K562 (cell line): ENCODE results near the gene ELOVL1. TPM values are rescaled to one million over a fixed set of nuclear protein-coding genes. Genes with fewer than 3 reads are reported as not detected.
A peak's percentile ranks its signal among the peaks of the same experiment; 100 is the strongest.

ENCODE experiments used
- FIP1L1 ChIP-seq: fragments of 200-400 bp; formaldehyde crosslinking; IDR thresholded peaks from 2 replicates; pipeline ENCODE4 v1.6.1; 2018; ENCODE audit warnings: mild to moderate bottlenecking, low read depth, low read length; ENCODE audit not compliant: poor library complexity, severe bottlenecking
- GABPB2 ChIP-seq: fragments of 250-450 bp; sonication (Bioruptor Pico); conservative IDR thresholded peaks from 2 replicates; pipeline ENCODE4 v1.5.1; 2021; ENCODE audit warnings: mild to moderate bottlenecking
- GMEB1 ChIP-seq: fragments of 250-450 bp; sonication (Bioruptor Pico); IDR thresholded peaks from 2 replicates; pipeline ENCODE4 v1.4.0; 2020; ENCODE audit warnings: mild to moderate bottlenecking
- NR4A1 ChIP-seq, 2 experiments: fragments of 250-450 bp in 1 of 2; fragments of 450-650 bp in 1 of 2; sonication (Bioruptor Pico) in 1 of 2; IDR thresholded peaks; 2 replicates each; pipeline versions ENCODE4 v1.4.0 to v1.6.1; 2016 to 2020; ENCODE audit warnings: mild to moderate bottlenecking in 2 of 2, missing compliant biosample characterization in 1 of 2, missing genetic modification characterization in 1 of 2, moderate library complexity in 1 of 2
- POLR2AphosphoS2 ChIP-seq: IDR thresholded peaks from 2 replicates; pipeline ENCODE4 v1.6.1; 2012; ENCODE audit warnings: low read length, improper control_type of control experiment
- PURB ChIP-seq: sonication (generic); formaldehyde crosslinking; IDR thresholded peaks from 2 replicates; pipeline ENCODE4 v1.9.0; 2021; ENCODE audit warnings: low read depth, mild to moderate bottlenecking, missing genetic modification reagents
- RBM39 ChIP-seq: fragments of 200-400 bp; formaldehyde crosslinking; optimal IDR thresholded peaks from 2 replicates; pipeline ENCODE3; 2018; ENCODE audit warnings: low read depth, low read length
- SIN3A ChIP-seq, 2 experiments: fragments of 150-350 bp in 1 of 2; IDR thresholded peaks; 2 replicates each; pipeline ENCODE4 v1.6.1; 2011 to 2016; ENCODE audit warnings: borderline replicate concordance in 2 of 2, low read depth in 2 of 2, low read length in 2 of 2, mild to moderate bottlenecking in 2 of 2, moderate library complexity in 2 of 2; ENCODE audit not compliant: control insufficient read depth in 1 of 2
- STAT6 ChIP-seq: sonication (generic); formaldehyde crosslinking; IDR thresholded peaks from 2 replicates; pipeline ENCODE4 v1.8.1; 2023; ENCODE audit warnings: mild to moderate bottlenecking, missing genetic modification reagents
- WHSC1 ChIP-seq: IDR thresholded peaks from one replicate; pipeline ENCODE4 v1.6.1; 2012; ENCODE audit warnings: low read length, control low read depth, inconsistent platforms
- ZFPM2 ChIP-seq: fragments of 250-450 bp; sonication (Bioruptor Pico); IDR thresholded peaks from 2 replicates; pipeline ENCODE4 v1.5.1; 2022; ENCODE audit warnings: mild to moderate bottlenecking
- ZNF592 ChIP-seq: fragments of 450-650 bp; IDR thresholded peaks from 2 replicates; pipeline ENCODE4 v1.6.1; 2017; ENCODE audit warnings: antibody characterized with exemption, mild to moderate bottlenecking
- polyA plus RNA-seq, 8 experiments: library from polyadenylated mRNA; depleted of rRNA in 4 of 8; stranded (reverse) in 5 of 8; unstranded in 3 of 8; fragments of >200 nt; fragmentation: Nextera tagmentation in 2 of 8; fragmentation: Illumina TruSeq in 1 of 8; extraction: Ambion mirVana in 2 of 8; extraction: Trizol in 1 of 8; gene quantifications; 2 replicates each; pipeline versions ENCODE4 v1.2.1 to v1.2.3, GENCODE V29; 2011 to 2014; ENCODE audit warnings: inconsistent platforms in 1 of 8, missing spikeins in 1 of 8
- total RNA-seq, 7 experiments: library from RNA; depleted of rRNA in 6 of 7; stranded (reverse); fragments of >200 nt in 6 of 7; fragmentation: Illumina TruSeq in 2 of 7; extraction: Trizol in 2 of 7; gene quantifications; 2 replicates each; pipeline versions ENCODE4 v1.2.1 to v1.2.3, GENCODE V29; 2011 to 2021; ENCODE audit warnings: low replicate concordance in 1 of 7
- TF ChIP-seq, protein P1 (sequence below): sonication (generic); formaldehyde crosslinking; IDR thresholded peaks from 2 replicates; pipeline ENCODE4 v1.8.1; 2022; ENCODE audit warnings: missing genetic modification reagents
- TF ChIP-seq, protein P2 (sequence below): fragments of 450-650 bp; conservative IDR thresholded peaks from 2 replicates; pipeline ENCODE4 v1.6.1; 2016; ENCODE audit warnings: missing genetic modification characterization, low read depth, mild to moderate bottlenecking, control low read depth, missing compliant biosample characterization

The ELOVL1 gene
- total and polyA plus RNA-seq, 9 of the 15 experiments (the other 6 are each of a cell fraction or from before 2014, with no cell fraction given) = 51.0 to 157 (median 70.3) TPM

DNA sequence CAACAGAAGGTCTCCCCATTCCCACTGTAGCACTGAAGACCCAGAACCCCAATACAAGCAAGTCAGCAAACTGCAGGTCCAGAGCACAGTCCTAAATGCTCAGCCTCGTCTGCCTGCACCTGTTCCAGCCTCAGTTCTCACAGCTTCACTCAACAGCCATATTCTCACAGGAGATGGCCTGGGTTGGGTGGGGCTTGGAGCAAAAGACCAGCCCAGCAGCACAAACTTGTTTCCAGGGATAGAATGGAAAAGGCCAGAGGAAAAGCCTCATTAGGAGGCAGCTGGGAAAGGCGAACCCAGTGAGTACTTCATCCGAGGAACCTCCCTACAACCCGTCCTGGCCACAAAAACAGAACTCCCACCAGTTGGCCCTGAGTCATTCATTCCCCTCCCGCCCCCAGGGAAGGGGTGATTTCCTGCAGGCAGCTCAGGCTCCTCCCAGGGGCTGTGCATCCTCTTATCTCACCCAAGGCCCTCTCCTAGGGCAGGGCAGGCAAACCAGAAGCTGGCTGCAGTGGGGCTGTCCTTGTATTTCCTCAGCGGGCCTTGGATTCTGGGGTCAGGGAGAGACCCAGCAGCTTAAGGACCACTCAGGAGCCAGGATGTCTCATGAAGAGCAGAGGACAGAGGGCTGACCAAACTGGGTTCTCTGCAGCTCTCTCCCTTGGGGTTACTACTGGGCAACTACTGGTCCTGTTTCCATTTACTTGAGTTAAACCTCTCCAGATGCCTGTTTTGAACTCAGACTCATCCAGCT, 37.6 kb downstream of the ELOVL1 start (continued):
- TF ChIP-seq NR4A1 (CRISPR knock-in tag; IDR thresholded peaks at IDR 0.05) = no peak
- no peak for TF ChIP-seq NR4A1 (tag; IDR thresholded peaks at IDR 0.05)
- no peak for TF ChIP-seq PURB (CRISPR knock-in tag)
- TF ChIP-seq STAT6 (CRISPR knock-in tag) = no peak
- TF ChIP-seq WHSC1 = no peak
- no peak for TF ChIP-seq POLR2AphosphoS2
- no peak for TF ChIP-seq ZFPM2 (CRISPR knock-in tag)
- no peak for TF ChIP-seq SIN3A (IDR thresholded peaks at IDR 0.05; ENCODE audit: borderline replicate concordance in 2 of 2, control insufficient read depth in 1 of 2, low read depth in 2 of 2, low read length in 2 of 2)
- TF ChIP-seq, protein P1, sequence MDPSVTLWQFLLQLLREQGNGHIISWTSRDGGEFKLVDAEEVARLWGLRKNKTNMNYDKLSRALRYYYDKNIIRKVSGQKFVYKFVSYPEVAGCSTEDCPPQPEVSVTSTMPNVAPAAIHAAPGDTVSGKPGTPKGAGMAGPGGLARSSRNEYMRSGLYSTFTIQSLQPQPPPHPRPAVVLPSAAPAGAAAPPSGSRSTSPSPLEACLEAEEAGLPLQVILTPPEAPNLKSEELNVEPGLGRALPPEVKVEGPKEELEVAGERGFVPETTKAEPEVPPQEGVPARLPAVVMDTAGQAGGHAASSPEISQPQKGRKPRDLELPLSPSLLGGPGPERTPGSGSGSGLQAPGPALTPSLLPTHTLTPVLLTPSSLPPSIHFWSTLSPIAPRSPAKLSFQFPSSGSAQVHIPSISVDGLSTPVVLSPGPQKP (CRISPR knock-in tag) = no peak
- TF ChIP-seq GMEB1 (CRISPR knock-in tag) = no peak
- no peak for TF ChIP-seq FIP1L1
- peak; percentile 83 for TF ChIP-seq ZNF592
- no peak for TF ChIP-seq RBM39
- TF ChIP-seq, protein P2, sequence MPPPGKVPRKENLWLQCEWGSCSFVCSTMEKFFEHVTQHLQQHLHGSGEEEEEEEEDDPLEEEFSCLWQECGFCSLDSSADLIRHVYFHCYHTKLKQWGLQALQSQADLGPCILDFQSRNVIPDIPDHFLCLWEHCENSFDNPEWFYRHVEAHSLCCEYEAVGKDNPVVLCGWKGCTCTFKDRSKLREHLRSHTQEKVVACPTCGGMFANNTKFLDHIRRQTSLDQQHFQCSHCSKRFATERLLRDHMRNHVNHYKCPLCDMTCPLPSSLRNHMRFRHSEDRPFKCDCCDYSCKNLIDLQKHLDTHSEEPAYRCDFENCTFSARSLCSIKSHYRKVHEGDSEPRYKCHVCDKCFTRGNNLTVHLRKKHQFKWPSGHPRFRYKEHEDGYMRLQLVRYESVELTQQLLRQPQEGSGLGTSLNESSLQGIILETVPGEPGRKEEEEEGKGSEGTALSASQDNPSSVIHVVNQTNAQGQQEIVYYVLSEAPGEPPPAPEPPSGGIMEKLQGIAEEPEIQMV (tag) = no peak
- TF ChIP-seq GABPB2 (CRISPR knock-in tag) = no peak
